ENCODE data around the gene FTCD.
"Not testable (repeated sequence)": the region's sequence is repeated elsewhere in the genome, so short reads cannot be mapped to it uniquely, and the experiment has no call there.

FTCD gene

DNA sequence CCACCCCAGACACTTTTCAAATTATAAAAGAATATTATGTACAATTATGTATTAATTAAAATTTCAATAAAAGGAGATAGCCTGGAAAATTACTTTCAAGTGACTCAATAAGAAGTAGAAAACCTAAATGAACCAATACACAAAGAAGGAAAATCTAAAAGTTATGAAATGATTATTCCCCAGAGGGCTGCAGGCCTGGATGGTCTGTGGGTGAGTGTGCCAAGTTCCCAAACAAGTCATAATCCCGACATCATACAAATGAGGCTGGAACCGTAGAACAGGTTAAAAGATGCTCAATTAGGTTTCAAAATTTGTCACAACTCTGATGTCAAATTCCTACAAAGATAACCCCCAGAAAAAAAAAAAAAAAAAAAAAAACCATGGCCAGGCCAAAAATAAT is 16.2 kb upstream of the FTCD start:
- no peak for DNase-seq

DNA sequence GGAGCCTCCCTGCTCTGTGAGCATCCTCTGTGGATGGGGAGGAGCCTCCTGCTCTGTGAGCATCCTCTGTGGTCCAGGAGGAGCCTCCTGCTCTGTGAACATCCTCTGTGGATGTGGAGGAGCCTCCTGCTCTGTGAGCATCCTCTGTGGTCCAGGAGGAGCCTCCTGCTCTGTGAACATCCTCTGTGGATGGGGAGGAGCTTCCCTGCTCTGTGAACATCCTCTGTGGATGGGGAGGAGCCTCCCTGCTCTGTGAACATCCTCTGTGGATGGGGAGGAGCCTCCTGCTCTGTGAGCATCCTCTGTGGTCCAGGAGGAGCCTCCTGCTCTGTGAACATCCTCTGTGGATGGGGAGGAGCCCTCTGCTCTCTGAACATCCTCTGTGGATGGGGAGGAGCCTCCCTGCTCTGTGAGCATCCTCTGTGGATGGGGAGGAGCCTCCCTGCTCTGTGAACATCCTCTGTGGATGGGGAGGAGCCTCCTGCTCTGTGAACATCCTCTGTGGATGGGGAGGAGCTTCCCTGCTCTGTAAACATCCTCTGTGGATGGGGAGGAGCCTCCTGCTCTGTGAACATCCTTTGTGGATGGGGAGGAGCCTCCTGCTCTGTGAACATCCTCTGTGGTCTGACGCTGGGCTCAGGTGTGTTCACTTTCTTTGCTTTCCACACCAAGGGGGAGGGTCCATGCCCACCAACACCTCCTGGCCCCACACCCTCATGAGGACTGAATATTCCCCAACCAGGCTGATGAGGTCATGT is 15.2 kb upstream of the FTCD start:
- DNase-seq: not testable (repeated sequence)

DNA sequence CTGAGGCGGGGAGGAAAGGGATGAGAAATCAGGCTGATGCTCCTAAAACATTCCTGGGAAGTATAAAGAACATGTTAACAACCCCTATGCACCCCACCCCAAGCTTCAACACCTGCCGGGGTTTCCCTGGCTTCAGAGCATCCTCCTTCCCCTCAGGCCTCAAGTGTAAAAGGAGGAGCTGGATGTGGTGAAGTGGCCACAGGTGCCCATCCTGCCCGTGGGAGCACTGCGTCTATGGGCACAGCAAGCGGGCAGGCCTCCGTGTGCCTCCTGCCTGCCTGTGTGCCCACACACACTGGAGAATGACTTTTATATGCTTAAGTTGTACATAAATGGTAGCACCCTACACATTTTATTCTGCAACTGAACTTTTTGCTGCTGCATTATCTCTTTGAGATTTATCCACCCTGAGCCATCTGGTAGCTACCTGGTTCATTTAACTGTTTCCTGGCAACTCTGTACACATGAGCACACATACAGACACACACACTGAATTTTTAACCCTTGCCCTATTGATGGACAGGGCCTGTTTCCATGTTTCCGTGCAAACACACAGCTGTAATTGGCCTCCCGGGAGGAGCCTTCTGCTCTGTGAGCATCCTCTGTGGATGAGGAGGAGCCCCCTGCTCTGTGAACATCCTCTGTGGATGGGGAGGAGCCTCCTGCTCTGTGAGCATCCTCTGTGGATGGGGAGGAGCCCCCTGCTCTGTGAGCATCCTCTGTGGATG is 13.4 kb upstream of the FTCD start:
- no peak for DNase-seq

DNA sequence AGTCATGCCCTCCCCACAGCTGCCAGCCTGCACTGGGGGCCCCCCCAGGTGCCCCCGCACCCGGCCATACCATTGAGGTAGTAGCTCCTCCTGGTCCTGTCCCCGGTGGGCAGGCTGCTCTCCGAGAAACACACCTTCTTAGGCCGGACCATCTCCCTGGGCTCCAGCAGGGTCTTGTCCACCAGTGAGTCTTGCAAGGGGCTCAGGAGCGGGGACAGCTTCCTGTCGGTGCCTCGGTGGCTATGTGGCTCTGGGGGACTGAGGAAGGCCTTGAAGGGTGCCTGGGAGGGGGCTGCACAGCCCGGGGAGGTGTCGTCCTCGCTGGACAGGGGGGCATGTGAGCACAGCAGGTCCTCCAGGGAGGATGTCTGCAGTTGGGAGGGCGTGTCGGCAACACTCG is 12.9 kb upstream of the FTCD start:
- DNase-seq: no peak

DNA sequence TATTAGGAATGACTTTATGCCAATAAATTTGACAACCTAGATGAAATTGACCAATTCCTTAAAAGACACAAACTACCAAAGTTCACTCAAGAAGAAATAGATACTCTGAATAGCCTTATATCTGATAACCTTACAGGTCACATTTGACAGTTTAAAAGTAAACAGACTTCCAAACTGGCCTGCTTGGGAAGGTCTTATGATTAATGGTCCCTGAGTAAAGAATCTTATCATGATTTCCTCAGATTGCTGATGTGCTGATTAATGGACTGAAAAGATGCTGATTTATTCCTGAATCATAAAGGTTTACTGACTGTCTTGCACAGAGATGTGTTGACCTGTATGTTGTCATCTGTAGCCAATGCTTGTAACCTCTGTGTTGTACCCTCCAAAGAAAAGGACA is 9.7 kb upstream of the FTCD start:
- no peak for DNase-seq

DNA sequence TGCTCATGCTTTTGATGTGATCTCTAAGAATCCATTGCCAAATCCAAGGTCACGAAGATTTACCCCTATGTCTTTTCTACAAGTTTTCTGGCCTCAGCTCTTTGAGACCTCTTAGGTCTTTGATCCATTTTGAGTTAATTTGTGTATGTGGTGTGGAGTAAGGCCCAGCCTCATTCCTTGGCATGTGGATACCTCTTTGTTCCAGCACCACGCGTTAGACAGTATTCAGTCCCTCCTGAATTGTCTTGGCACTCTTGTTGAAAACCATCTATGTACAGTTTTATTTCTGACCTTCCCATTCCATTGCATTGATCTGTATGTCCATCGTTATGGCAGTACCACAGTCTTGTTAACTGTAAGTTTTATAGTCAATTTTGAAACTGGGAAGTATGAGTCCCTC is 8.0 kb upstream of the FTCD start:
- no peak for DNase-seq

DNA sequence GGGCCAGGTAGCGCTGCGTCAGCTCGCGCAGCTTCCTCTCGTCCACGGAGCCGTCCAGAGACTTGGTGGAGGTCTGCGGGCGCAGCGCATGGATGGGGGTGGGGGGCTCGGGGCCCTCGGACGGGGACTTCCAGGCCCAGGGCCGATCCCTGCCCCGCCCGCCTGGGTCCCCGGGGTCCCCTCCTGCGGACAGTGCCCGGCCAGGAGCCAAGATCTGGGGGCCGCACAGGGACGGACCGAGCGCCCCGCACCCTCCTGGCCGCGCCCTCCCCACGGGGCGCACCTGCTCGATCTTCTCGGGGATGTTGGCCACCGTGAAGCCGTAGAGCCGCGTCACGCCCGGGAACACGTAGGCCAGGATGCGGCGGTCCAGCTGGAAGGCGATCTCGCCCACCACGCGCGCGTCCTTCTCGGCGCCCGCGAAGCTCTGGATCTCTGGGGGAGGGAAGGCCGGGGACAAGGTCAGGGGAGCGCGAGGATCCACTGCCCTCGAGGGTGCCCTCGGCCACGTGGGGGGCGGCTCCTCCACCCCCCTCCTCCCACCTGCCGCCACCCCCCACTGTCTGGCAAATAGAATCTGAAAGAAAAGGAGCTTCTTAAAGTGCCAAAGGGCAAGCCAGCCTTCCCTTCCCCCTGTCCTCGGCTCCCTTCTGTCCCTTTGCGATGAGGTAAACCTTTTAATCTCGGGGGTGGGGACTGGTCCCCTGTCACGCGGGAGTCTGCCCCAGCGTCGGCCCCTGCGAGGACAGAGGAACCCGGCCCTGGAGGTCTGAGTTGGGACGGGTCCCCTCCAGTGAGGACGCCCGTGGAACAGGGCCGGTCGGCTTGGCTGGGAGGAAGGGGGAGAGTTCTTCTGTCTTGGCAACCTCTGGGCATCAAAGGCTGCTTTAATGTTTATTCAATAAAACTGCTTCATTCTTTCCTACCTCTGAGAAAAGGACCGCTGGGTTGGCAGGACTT is 6.5 kb upstream of the FTCD start:
- DNase-seq: no peak

DNA sequence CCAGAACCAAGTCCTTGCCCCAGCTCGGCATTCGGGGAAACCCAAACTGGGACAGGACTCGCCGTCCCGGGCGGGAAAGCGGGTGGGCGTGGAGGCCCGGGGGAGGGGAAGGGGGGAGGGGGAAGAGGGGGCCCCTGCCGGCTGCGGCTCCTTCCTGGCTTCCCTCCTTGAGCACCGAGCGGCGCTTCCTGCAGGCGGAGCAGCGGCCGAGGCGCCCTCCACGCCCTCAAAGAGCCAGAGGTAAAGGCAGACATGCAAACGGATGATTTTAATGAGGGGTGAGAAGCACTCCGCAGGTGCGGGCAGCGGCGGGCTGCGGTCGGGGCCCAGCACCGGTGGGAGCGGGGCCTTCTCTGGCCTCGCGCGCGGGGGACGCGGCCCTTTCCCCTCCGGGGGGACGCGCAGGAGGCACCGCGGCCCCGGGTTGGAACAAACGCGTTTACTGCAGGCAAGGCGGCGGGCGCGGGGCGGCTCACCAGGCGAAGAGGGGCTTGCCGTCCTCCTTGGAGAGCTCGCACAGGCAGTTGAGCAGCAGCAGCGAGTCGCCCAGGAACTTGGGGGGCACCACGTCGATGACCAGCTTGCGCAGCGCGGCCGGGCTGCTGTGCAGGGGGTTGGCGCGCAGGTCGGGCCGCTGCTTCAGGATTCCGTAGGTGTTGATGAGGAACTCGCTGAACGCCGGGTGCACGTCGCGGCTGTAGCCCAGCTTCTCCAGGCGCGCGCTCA is 5.7 kb upstream of the FTCD start:
- no peak for DNase-seq

DNA sequence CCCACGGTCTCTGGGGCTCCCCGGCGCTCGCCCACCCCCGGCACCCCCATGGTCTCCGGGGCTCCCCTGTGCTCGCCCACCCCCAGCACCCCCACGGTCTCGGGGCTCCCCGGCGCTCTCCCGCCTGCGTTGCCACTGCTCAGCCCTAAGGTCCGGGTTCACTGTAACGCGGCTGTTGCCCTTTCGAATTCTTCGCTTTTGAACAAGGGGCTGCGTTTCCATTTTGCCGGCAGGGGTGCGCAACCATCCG is 5.2 kb upstream of the FTCD start:
- DNase-seq: no peak

DNA sequence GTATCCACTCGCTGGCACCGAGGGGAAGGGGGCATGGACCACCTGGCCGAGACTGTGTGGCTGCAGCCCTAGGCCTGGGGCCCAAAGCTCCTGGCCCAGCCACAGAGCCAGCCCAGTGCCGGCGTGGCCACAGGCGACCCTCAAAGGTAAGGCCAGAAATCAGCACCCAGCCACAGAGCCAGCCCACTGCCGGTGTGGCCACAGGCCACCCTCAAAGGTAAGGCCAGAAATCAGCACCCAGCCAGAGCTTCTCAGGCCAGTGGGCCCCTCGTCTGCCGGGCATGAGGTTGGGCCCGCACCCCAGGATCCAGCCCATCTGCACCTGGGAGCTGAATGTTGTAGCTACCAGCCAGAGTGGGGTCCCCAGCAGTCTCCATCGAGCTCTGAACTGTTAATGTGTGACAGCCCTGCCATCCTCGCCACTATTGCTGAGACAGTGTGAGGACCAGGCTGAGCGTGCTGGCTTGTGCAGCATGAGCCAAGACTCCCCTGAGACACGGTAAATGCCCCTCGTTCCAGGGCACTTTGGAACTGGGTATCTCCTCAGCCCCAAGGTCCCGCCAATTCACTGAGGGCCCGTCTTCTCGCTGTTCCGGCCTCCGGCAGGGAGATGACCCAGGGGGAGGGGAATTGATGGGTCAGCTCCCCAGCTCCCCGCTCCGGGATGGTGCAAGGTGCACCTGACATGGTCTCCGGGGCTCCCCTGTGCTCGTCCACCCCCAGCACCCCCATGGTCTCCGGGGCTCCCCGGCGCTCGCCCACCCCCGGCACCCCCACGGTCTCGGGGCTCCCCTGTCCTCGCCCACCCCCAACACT is 4.7 kb upstream of the FTCD start:
- no peak for DNase-seq

DNA sequence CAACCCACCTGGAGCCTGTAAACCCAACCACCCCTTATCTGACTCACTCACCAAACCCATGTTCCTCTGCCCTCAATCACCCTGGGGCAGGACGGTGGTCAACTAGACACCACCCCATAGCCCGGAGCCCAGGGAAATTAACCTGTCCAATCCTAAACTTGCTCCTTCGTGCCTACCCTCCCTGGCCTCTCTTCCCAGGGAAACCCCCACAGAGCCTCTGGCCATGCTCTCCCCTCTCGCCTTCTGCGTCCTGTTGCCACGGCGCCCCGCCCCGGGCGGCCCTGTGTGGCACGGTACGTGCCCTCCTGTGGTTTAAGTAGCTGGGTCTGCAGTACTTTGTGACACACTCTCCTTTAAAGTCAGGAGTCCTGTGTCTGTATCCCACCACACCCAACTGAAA is 4.0 kb upstream of the FTCD start:
- no peak for DNase-seq

DNA sequence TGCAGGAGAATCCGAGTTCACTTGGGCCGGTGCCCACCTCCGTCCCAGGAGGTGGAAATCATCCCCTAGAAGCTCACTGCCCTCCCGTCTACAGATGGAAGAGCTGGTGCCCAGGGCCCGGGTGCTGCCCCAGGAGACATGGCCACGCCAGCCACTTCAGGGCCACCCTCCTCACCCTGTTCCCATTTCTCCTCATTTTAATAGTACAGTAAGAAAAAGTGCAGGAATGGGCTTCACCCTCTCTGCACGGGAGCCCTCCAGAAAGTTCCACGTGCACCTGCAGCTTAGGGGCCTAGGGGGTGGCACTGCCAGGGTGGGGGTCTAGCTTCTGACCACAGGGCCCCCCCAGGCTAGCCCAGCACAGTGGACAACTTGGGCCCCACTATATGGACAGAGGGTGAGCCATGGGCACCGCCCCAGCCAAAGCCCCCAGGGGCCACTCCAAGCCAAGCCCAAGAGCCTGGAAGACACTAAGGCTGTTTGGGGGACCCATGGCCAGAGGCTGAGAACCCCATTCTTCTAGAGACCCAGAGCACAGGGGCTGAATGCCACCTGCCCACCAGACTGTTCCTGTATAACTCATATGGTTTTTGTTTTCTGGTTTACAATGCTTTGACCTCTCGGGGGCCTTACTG is 3.4 kb upstream of the FTCD start:
- DNase-seq: no peak

DNA sequence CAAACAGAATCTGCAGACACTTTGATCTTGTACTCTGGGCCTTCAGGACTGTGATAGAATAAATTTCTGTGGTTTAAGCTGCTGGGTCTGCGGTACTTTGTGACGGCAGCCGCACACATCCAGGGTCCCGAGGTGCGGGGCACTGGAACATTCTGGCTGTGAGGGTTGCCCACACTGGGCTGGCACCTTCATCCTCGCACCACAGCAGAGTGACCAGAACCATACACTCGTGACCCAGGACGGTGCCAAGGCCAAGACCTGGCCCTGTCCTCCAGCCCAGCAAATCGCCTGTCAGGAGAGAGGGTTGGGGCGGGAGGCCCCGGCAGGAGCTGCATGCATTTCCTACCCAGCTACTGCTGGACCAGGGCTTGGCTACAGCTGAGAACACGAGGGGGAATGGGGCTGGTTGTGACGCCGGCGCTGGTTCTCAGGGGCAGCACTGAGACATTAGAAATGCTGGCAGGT is 2.6 kb upstream of the FTCD start:
- no peak for DNase-seq

DNA sequence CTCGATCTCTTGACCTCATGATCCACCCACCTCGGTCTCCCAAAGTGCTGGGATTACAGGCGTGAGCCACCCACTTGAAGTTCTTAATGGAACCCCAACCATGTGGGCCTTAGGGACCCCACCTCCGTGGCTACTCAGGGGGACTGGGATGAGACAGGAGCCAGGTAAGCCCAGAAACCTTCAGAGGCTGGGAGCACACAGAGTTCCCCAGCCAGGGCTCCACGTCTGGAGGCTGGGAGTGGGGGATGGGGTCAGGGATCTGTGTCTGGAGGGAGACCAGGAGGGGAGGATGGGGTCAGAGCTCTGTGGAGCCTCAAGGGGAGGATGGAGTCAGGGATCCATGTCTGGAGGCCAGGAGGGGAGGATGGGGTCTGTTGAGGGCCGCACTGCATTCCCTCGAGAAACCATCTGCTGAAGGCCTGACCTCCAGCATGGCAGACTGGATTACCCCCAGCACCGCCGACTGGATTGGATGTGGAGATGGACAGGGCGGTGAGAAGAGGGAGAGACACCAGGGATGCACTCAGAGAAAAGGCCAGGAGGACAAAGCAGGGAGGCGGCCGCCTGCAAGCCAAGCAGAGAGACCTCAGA is 2.1 kb upstream of the FTCD start:
- no peak for DNase-seq

DNA sequence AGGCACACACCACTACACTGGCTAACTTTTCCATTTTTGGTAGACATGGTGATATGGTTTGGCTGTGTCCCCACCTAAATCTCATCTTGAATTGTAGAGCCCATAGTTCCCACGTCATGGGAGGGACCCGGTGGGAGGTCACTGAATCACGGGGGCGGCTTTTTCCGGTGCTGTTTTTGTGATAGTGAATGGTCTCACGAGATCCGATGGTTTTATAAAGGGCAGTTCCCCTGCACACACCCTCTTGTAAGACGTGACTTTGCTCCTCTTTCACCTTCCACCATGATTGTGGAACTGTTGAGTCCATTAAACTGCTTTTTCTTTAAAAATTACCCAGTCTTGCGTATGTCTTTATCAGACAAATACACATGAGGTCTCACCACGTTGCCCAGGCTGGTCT is 1.3 kb upstream of the FTCD start:
- no peak for DNase-seq

DNA sequence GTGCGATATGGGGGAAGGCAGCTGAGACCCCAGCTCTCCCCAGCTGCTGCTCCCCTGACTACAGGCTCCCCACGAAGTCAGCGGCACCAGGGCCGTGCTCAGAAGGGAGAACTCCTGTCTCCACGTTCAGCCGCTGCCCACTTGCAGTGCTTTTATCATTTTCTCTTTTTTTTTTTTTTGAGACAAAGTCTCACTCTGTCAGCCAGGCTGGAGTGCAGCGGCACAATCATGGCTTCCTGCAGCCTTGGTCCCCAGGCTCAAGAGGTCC is 933 bp upstream of the FTCD start:
- no peak for DNase-seq

DNA sequence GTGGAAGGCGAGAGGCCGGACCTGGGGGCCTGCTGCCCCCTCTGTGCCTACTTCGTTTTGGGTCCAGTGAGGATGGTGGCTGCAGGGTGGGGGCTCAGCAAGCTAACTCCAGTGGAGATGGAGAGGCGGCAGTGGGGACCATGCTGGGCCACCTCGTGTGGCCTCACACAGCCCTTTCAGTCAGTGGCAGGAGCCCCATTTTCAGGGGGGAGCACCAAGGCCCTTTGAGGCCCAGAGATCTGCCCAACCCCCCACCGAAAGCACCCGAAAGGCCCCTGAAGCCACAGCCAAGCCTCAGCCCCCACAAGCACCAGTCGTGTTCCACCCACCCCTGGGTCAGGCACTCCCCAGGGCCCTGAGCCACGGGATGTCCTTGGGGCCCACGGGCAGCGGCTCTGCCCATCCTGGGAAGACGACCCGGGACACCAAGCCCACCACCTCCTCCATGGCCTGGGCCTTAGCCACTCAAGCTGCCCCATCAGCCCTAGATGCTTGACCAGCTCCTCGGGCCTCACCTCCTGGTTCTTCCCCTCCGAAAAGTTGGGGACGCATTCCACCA is 345 bp downstream of the FTCD start:
- DNase-seq: no peak

DNA sequence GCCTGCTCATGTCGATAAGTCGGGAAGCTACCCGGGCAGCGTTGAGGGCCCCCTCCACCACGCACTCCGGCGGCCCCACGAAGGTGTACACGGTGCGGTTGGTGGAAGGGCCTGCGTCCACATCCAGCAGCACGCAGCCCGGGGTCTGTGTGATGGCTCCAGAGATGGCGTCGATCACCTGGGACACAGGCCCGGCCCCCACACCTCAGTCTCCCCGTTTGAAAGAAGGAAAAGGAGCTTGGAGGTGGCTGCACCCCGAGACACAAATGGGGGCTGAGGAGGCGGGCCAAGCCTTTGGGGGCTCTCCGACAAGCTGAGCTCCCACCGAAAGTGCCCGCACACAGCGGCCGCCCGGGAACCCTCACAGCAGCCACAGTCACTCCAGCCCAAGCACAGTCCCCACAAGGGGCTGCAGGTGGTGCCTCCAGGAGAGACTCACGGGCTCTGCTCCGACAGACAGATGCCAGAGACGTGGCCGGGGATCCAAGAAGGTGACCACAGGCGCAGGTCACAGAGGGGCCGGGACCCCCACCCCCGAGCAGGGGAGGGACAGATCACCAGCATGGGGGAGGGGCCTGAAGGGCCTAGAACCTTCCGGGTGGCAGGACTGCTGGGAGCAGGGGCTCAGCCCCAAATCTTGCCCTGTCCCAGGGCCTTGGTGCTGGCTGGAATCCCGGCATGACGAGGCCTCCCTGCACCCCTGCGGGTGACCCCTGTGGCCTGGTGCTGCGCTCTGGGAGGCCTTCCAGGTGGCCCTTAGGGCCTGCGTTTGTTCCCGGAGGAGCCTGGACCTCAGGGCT is 1.0 kb downstream of the FTCD start:
- DNase-seq: no peak

DNA sequence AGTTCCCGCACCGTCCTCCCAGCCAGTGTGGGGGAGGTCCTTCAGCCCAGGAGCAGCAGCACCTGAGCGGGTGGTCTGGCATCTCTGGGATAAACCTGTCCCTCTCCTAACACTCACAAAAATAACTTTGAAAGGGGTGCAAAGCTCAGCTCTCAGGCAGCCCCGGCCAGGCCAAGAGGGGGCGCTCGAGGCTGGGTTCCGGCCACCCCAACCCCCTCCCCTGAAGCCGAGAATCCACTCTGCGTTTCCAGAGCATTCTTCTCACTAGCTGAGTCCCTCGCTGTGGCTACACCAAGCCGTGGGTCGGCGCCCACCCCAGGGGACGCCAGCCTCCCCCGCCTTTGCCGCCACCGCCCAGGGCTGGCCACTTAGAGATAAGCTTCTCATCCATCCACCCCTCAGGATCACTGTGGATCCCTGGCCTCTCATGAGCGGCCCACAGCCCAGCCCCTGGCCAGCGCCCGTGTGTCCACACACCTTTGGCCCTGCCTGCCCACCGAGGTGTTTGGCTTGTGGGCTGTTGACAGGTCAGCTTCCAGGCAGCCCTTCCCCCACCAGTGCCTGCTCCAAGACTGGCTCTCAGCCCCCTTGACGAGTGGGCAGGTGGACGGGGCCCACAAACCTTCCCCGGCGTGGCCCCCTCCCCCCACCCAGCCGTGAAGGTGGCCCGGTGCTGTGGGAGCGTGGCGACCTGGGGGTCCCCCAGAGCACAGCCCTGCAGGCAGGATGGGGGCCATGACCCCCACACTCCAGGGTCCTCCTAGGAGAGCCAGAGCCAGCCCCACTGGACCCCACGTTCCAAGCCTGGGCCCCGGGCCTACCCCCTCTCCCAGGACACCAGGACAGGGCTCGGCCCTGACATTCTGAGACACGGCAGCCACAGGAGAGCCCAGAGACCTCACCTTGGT is 1.9 kb downstream of the FTCD start:
- no peak for DNase-seq
